ENCODE data around the gene ZDHHC8.

The ZDHHC8 gene

DNA sequence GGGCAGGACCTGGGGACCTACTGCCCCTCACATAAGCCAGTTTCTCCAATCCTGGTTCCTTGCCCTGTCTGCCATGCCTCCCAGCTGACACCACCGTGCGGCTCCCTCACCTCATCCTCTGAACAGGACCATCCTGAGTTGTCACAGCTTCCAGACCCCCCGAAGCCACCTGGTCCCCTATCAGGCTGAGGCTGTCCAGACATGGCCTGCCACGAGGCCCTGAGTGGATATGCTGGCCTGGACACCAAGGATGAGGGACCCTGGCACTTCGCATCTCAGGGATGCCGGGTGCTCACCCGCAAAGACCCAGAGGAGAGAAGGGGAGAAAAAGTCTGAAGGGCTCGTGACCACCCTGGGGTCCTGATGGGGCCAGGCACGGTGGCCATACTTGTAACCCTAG lies 35.1 kb downstream of the ZDHHC8 start:
- in situ Hi-C loops (cut with MboI; ENCODE audit: low sequenced_read_pairs, unreplicated experiment): no loop called here
- TF ChIP-seq, protein P1, sequence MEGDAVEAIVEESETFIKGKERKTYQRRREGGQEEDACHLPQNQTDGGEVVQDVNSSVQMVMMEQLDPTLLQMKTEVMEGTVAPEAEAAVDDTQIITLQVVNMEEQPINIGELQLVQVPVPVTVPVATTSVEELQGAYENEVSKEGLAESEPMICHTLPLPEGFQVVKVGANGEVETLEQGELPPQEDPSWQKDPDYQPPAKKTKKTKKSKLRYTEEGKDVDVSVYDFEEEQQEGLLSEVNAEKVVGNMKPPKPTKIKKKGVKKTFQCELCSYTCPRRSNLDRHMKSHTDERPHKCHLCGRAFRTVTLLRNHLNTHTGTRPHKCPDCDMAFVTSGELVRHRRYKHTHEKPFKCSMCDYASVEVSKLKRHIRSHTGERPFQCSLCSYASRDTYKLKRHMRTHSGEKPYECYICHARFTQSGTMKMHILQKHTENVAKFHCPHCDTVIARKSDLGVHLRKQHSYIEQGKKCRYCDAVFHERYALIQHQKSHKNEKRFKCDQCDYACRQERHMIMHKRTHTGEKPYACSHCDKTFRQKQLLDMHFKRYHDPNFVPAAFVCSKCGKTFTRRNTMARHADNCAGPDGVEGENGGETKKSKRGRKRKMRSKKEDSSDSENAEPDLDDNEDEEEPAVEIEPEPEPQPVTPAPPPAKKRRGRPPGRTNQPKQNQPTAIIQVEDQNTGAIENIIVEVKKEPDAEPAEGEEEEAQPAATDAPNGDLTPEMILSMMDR (IDR thresholded peaks at IDR 0.05; ENCODE audit: borderline replicate concordance, control extremely low read depth, extremely low read depth, insufficient read depth, missing control alignments): no peak
- no peak for DNase-seq (ENCODE audit: low spot score)

DNA sequence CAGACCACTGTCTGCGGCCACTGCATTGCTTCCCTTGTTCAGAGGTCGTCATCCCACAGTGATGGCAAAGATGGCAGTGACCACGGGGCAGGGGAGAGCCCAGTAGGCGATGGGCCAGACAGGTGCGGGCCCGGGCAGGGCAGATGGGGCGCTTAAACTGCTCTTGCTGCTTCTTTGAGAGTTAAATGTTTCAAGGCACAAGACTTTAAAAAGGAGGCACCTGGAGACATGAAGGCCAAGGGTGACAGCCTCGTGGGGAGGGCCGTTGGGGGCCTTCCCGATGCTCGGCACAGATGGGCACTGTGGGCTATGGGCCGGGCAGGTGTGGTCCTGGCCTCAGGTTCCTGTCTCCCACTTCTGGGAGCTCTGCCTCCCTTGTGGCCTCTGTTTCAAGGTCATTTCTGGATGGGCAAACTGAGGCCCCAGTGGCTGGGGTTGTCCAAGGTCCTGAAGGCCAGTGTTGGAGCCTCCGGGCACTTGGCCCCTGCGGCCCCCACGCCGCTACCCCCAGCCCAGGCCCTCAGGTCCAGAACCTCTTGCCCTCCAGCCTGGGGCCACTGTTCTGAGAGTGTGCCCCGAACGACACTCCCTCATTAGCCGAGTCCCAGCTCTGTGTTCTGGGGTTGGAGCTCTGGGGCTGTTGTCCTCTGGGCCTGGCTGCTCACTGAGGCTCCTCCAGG lies 36.2 kb downstream of the ZDHHC8 start:
- in situ Hi-C loops (cut with MboI; ENCODE audit: low sequenced_read_pairs, unreplicated experiment): no loop called here
- DNase-seq (ENCODE audit: low spot score): no peak
- TF ChIP-seq, protein P1 (IDR thresholded peaks at IDR 0.05; ENCODE audit: borderline replicate concordance, control extremely low read depth, extremely low read depth, insufficient read depth, missing control alignments): no peak

DNA sequence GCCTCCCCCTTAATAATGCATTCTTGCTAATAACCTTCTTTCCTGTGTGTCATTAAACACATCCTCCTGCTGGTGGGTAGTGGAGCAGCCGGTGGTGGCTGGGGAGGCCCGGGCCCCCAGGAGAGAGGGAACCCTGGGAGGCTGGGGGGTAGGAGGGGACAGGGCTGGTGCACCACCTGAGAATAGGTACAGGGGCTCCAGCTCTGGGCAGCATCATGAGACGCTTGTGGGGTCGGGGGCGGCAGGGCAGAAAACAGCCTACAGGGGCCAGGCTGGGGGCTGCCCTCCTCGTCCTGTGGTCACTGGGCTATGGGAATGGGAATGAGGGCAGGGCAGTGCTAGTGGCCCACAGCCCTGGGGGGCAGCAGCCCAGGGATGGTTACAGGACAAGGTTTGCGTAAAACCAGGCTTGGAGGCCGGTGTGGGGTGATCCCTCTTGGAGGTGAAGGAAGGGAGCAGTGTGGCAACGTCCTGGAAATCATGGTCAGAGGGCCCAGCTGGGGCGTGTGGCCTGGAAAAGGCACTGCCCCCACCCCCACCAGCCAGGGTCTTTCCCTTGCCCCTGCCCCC lies 37.7 kb downstream of the ZDHHC8 start:
- in situ Hi-C loops (cut with MboI; ENCODE audit: low sequenced_read_pairs, unreplicated experiment): no loop called here
- DNase-seq (ENCODE audit: low spot score): no peak

DNA sequence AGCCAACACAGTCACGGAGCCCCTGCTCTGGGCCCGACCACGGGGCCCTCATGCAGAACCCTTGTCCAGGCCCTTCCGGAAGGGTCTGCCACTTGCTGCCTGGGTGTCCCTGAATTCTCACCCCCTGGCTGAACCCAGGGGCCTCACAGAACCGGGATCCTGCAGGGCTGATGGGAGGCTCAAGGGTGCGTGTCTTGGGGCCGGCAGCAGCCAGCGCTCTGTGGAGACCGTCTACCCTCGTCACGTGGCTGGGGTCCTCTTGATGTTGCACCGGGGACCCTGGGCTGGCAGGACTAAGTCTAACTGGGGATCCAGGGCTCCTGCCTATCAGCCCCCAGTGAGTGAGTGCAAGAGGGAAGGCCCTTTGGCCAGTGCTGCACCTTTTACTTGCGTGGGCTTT lies 38.6 kb downstream of the ZDHHC8 start:
- TF ChIP-seq, protein P1 (IDR thresholded peaks at IDR 0.05; ENCODE audit: borderline replicate concordance, control extremely low read depth, extremely low read depth, insufficient read depth, missing control alignments): no peak
- in situ Hi-C loops (cut with MboI; ENCODE audit: low sequenced_read_pairs, unreplicated experiment): no loop called here
- no peak for DNase-seq (ENCODE audit: low spot score)

More for the DNA sequence above, 37.7 kb downstream of the ZDHHC8 start:
- TF ChIP-seq, protein P1 (IDR thresholded peaks at IDR 0.05; ENCODE audit: borderline replicate concordance, control extremely low read depth, extremely low read depth, insufficient read depth, missing control alignments): no peak

DNA sequence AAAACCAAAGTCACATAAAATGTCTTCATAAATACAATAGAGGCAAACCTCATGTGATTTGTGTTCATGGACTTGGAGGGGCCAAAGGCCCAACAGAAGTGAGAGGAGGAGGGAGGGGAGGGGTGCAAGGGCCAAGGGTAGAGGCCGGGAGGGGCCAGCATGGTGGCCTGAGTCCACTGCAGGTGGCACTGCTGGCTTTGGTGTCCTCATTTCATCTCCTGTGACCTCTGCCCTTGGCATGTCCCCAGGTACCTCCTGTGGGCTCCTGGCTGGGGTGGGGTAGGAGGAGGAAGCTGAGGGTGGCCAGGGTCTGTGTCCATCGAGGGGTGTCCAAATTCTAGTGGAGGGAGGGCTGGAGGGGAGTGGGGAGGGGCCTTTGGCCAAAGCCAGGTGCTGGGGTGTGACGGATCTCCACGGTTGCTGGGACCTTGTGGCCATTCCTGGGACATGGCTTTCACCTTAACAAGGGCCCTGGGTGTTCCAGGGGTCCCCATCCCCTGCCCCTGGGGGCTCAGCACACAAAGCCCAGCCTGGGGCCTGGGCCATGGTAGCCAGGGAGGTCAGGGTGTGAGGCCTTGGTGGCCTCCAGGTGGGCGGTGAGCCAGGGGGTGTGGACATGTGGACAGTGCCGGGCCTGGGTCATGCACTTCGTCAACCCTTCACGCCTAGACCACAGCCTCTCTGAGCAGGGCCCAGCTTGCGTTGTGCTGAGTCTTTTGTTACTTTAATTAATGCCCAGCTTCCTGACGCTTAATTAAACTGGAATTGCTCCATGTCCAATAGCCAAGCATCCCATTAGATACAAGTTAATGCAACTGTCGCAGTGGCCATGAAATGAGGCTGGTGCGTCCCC lies 39.9 kb downstream of the ZDHHC8 start:
- in situ Hi-C loops (cut with MboI; ENCODE audit: low sequenced_read_pairs, unreplicated experiment): no loop called here
- DNase-seq (ENCODE audit: low spot score): no peak
- TF ChIP-seq, protein P1 (IDR thresholded peaks at IDR 0.05; ENCODE audit: borderline replicate concordance, control extremely low read depth, extremely low read depth, insufficient read depth, missing control alignments): no peak

DNA sequence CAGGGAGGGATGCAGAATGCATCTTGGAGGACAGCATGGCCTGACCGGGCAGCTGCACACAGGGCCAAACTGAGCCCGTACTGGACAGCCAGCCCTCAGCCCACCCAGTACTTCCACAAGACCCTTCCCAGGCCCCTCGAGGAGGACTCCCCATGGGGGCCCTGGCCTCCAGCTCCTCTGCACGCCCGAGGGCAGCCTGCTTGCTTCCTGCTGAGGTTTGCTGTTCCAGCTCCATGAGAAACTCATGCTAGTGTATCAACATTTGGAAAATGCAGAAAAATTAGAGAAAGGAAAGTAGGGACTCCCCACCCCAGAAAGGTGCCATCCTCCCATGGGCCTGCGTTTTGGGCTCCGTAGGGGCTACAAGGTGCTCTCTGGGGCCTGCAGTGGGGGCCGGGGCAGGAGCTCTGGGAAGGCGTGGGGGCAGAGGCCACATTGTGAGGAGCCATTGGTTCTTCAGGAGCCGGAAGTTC lies 40.6 kb downstream of the ZDHHC8 start:
- DNase-seq (ENCODE audit: low spot score): no peak

More for the DNA sequence above, 40.6 kb downstream of the ZDHHC8 start:
- TF ChIP-seq, protein P1 (IDR thresholded peaks at IDR 0.05; ENCODE audit: borderline replicate concordance, control extremely low read depth, extremely low read depth, insufficient read depth, missing control alignments): no peak
- in situ Hi-C loops (cut with MboI; ENCODE audit: low sequenced_read_pairs, unreplicated experiment): no loop called here

Measured in GM13976 (cell line).